HCT116 (cell line): Measurements from ENCODE around the gene SRP9. TPM values are rescaled to one million over a fixed set of nuclear protein-coding genes. Genes with fewer than 3 reads are reported as not detected.

Experiments used
- ATAC-seq: fragments of 200-7000 bp; cut with Tn5 transposase; 2 replicates; pipeline ENCODE4 v1.9.1; 2020; ENCODE audit warnings: mild to moderate bottlenecking, moderate library complexity
- BruUV-seq: library from RNA; stranded (reverse); fragments of 400-500 nt; replicated peaks from 2 replicates; lab custom pipeline; 2021; lab: Mats Ljungman, UMichigan
- CTCF ChIA-PET: fragments of 300-600 bp; sonication (Branson Sonifier 250); formaldehyde crosslinking; loops from one replicate; lab custom pipeline; 2021; ENCODE audit warnings: antibody characterized with exemption; lab: Charles Lee
- POLR2A ChIA-PET: fragments of 300-600, 350-600 bp; sonication (Branson Sonifier 250); formaldehyde crosslinking; loops from one replicate; lab custom pipeline; 2021; ENCODE audit warnings: antibody characterized with exemption; lab: Charles Lee
- RAD21 ChIA-PET, 2 experiments: fragments of 300-600 bp; sonication (Branson Sonifier 250); formaldehyde crosslinking; loops; one replicate each; lab custom pipeline; 2023; ENCODE audit warnings: low total read pairs in 2 of 2; ENCODE audit not compliant: uncharacterized antibody in 2 of 2, unreplicated experiment in 2 of 2, low non-redundant PET in 1 of 2; lab: Charles Lee
- DNase-seq: peaks from one replicate; pipeline ENCODE4 v3.0.0-alpha.2; 2010; ENCODE audit warnings: low read depth, low spot score
- H2AFZ ChIP-seq: fragments of 200-600 bp; shearing (Covaris generic), sonication (generic); 2 replicates; pipeline ENCODE4 v1.6.1; 2017; ENCODE audit warnings: low read depth, mixed run types, mixed read lengths, antibody characterized with exemption, low read length; ENCODE audit not compliant: poor library complexity, severe bottlenecking
- H3K27ac ChIP-seq: 2 replicates; pipeline ENCODE4 v1.5.1; 2012; ENCODE audit warnings: low read depth, low read length
- H3K27me3 ChIP-seq: fragments of 200-600 bp; sonication (generic); 2 replicates; pipeline ENCODE4 v1.6.1; 2016; ENCODE audit warnings: mixed run types, low read length, mixed read lengths; ENCODE audit not compliant: insufficient read depth
- H3K36me3 ChIP-seq, 2 experiments: fragments of 200-500 bp in 1 of 2; fragments of 200-600 bp in 1 of 2; sonication (Bioruptor generic) in 1 of 2; sonication (generic) in 1 of 2; 2 replicates each; pipeline versions ENCODE4 v1.5.1 to v1.6.1; 2014 to 2016; ENCODE audit warnings: low read length in 2 of 2, inconsistent platforms in 1 of 2, mixed read lengths in 1 of 2, mixed run types in 1 of 2; ENCODE audit not compliant: insufficient read depth in 2 of 2, control insufficient read depth in 1 of 2
- H3K4me1 ChIP-seq, 2 experiments: fragments of 200-600 bp in 1 of 2; sonication (generic) in 1 of 2; 2 replicates each; pipeline versions ENCODE4 v1.5.1 to v1.6.1; 2012 to 2017; ENCODE audit warnings: low read length in 2 of 2, inconsistent platforms in 1 of 2, mild to moderate bottlenecking in 1 of 2, mixed read lengths in 1 of 2, mixed run types in 1 of 2, moderate library complexity in 1 of 2; ENCODE audit not compliant: insufficient read depth in 2 of 2, control insufficient read depth in 1 of 2
- H3K4me2 ChIP-seq: fragments of 200-600 bp; sonication (generic); 2 replicates; pipeline ENCODE4 v1.6.1; 2017; ENCODE audit warnings: mixed run types, low read length, mixed read lengths
- H3K4me3 ChIP-seq, 2 experiments: fragments of 200-600 bp in 1 of 2; sonication (generic) in 1 of 2; replicated peaks in 1 of 2; 2 replicates each; pipeline ENCODE4 v1.5.1; 2011 to 2016; ENCODE audit warnings: low read length in 2 of 2, control low read depth in 1 of 2, low read depth in 1 of 2, mild to moderate bottlenecking in 1 of 2, mixed read lengths in 1 of 2, mixed run types in 1 of 2
- H3K79me2 ChIP-seq: fragments of 200-600 bp; sonication (generic); 2 replicates; pipeline ENCODE4 v1.6.1; 2017; ENCODE audit warnings: mild to moderate bottlenecking, mixed run types, low read length, moderate library complexity, mixed read lengths; ENCODE audit not compliant: insufficient read depth
- H3K9ac ChIP-seq: fragments of 200-600 bp; sonication (generic); 2 replicates; pipeline ENCODE4 v1.6.1; 2016; ENCODE audit warnings: low read length, mixed read lengths
- H3K9me2 ChIP-seq: fragments of 200-600 bp; sonication (generic), shearing (Covaris generic); 2 replicates; pipeline ENCODE4 v1.6.1; 2017; ENCODE audit warnings: mixed run types, mild to moderate bottlenecking, moderate library complexity; ENCODE audit not compliant: insufficient read depth
- H3K9me3 ChIP-seq, 2 experiments: fragments of 200-500 bp in 1 of 2; fragments of 200-600 bp in 1 of 2; sonication (Bioruptor generic) in 1 of 2; sonication (generic) in 1 of 2; 2 replicates each; pipeline ENCODE4 v1.6.1; 2014 to 2017; ENCODE audit warnings: low read length in 2 of 2, mixed read lengths in 2 of 2, inconsistent platforms in 1 of 2, low read depth in 1 of 2, mild to moderate bottlenecking in 1 of 2, mixed run types in 1 of 2, moderate library complexity in 1 of 2; ENCODE audit not compliant: control insufficient read depth in 1 of 2, insufficient read depth in 1 of 2
- H4K20me1 ChIP-seq: fragments of 200-600 bp; sonication (generic), shearing (Covaris generic); 2 replicates; pipeline ENCODE4 v1.6.1; 2017; ENCODE audit warnings: mixed run types, mild to moderate bottlenecking, moderate library complexity; ENCODE audit not compliant: insufficient read depth
- ATF3 ChIP-seq: IDR thresholded peaks from 2 replicates; pipeline ENCODE4 v1.6.1; 2012
- CBX3 ChIP-seq: IDR thresholded peaks from 2 replicates; pipeline ENCODE4 v1.6.1; 2012; ENCODE audit warnings: low read depth
- EGR1 ChIP-seq: IDR thresholded peaks from 2 replicates; pipeline ENCODE4 v1.6.1; 2012; ENCODE audit warnings: low read depth
- ELF1 ChIP-seq: IDR thresholded peaks from 2 replicates; pipeline ENCODE4 v1.6.1; 2012; ENCODE audit warnings: low read depth, borderline replicate concordance
- EZH2phosphoT487 ChIP-seq: fragments of 200-600 bp; IDR thresholded peaks from 2 replicates; pipeline ENCODE4 v1.6.1; 2018; ENCODE audit warnings: antibody characterized with exemption, borderline replicate concordance
- FOSL1 ChIP-seq: IDR thresholded peaks from 2 replicates; pipeline ENCODE4 v1.6.1; 2012; ENCODE audit warnings: low read depth
- POLR2A ChIP-seq: IDR thresholded peaks from 2 replicates; pipeline ENCODE4 v1.7.0; 2011; ENCODE audit warnings: borderline replicate concordance; ENCODE audit not compliant: insufficient read depth, insufficient read length; ENCODE audit errors: extremely low read depth
- POLR2AphosphoS5 ChIP-seq: IDR thresholded peaks from 2 replicates; pipeline ENCODE4 v1.6.1; 2011; ENCODE audit warnings: mild to moderate bottlenecking, low read depth, low read length, moderate library complexity
- RAD21 ChIP-seq: IDR thresholded peaks from 2 replicates; pipeline ENCODE4 v1.6.1; 2012; ENCODE audit warnings: low read depth, mild to moderate bottlenecking
- REST ChIP-seq: IDR thresholded peaks from 2 replicates; pipeline ENCODE4 v1.6.1; 2012; ENCODE audit warnings: low read depth
- SIN3A ChIP-seq: IDR thresholded peaks from 2 replicates; pipeline ENCODE4 v1.6.1; 2012; ENCODE audit warnings: low read depth
- SRF ChIP-seq: IDR thresholded peaks from 2 replicates; pipeline ENCODE4 v1.6.1; 2012; ENCODE audit warnings: low read depth
- TCF7L2 ChIP-seq: IDR thresholded peaks from 2 replicates; pipeline ENCODE4 v1.7.0; 2011; ENCODE audit warnings: borderline replicate concordance, inconsistent platforms; ENCODE audit not compliant: insufficient read depth, insufficient read length; ENCODE audit errors: extremely low read depth
- YY1 ChIP-seq: IDR thresholded peaks from 2 replicates; pipeline ENCODE4 v1.6.1; 2011; ENCODE audit warnings: low read length, low read depth, moderate library complexity, mild to moderate bottlenecking; ENCODE audit not compliant: insufficient replicate concordance; ENCODE audit errors: extremely low read depth
- ZFX ChIP-seq: fragments of 450-650 bp; IDR thresholded peaks from 2 replicates; pipeline ENCODE4 v1.6.1; 2017
- ZNF274 ChIP-seq: fragments of 200-500 bp; sonication (Bioruptor generic); IDR thresholded peaks from 2 replicates; pipeline ENCODE4 v1.6.1; 2014; ENCODE audit warnings: mild to moderate bottlenecking, low read depth, low read length, inconsistent platforms
- intact Hi-C: fragments of 100-400 bp; cut with micrococcal nuclease; formaldehyde crosslinking; loops from 2 replicates; pipeline ENCODE4 v1.10.0; 2022
- total RNA-seq: library from RNA; stranded (reverse); gene quantifications from one replicate; pipeline ENCODE4 v1.2.1, GENCODE V29; 2021; ENCODE audit not compliant: unreplicated experiment
- TF ChIP-seq, protein P1 (sequence below): IDR thresholded peaks from 2 replicates; pipeline ENCODE4 v1.6.1; 2011; ENCODE audit warnings: mild to moderate bottlenecking, low read length, moderate library complexity; ENCODE audit not compliant: insufficient replicate concordance; ENCODE audit errors: extremely low read depth
- TF ChIP-seq, protein P2 (sequence below), 3 experiments: fragments of 200-600 bp in 1 of 3; sonication (generic) in 1 of 3; IDR thresholded peaks in 2 of 3; conservative IDR thresholded peaks in 1 of 3; 2 replicates each; pipeline ENCODE4 v1.5.1; 2012 to 2017; ENCODE audit warnings: low read depth in 2 of 3, low read length in 2 of 3, antibody characterized with exemption in 1 of 3, borderline replicate concordance in 1 of 3, control low read depth in 1 of 3, mild to moderate bottlenecking in 1 of 3, mixed read lengths in 1 of 3, mixed run types in 1 of 3, moderate library complexity in 1 of 3; ENCODE audit not compliant: insufficient read depth in 1 of 3

The SRP9 gene
- total RNA-seq, 1 experiment from 2014 or later, result 220 TPM

GRCh38 chr1:225809842-225810578 lies 32.4 kb downstream of the SRP9 start, which contains the start of gene EPHX1:
TSS of gene EPHX1 (plus strand) at chr1:225810124. CDS start at chr1:225828730, 18,606 bp downstream.
- CTCF ChIA-PET, result interaction anchor here (0.6 to 1.0 kb wide), 4 partner anchors 25 to 336 kb away, joined by 3 to 4 read pairs (median 4); no protein-coding TSS in a partner anchor
- peak; percentile 98 for ATAC-seq
- TF ChIP-seq TCF7L2, result peak; percentile 15
- TF ChIP-seq, protein P1, sequence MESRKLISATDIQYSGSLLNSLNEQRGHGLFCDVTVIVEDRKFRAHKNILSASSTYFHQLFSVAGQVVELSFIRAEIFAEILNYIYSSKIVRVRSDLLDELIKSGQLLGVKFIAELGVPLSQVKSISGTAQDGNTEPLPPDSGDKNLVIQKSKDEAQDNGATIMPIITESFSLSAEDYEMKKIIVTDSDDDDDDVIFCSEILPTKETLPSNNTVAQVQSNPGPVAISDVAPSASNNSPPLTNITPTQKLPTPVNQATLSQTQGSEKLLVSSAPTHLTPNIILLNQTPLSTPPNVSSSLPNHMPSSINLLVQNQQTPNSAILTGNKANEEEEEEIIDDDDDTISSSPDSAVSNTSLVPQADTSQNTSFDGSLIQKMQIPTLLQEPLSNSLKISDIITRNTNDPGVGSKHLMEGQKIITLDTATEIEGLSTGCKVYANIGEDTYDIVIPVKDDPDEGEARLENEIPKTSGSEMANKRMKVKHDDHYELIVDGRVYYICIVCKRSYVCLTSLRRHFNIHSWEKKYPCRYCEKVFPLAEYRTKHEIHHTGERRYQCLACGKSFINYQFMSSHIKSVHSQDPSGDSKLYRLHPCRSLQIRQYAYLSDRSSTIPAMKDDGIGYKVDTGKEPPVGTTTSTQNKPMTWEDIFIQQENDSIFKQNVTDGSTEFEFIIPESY, result no peak
- no peak for TF ChIP-seq REST
- TF ChIP-seq ZFX, result peak; percentile 68
- 0 out of 2 replicates have a peak, but pooled peaks have one; percentile 35 for TF ChIP-seq SIN3A
- no peak for TF ChIP-seq ELF1
- no peak for TF ChIP-seq CBX3
- TF ChIP-seq POLR2A, result peak; percentile 94
- TF ChIP-seq EGR1, result no peak
- no peak for TF ChIP-seq ATF3
- TF ChIP-seq POLR2AphosphoS5, result peak; percentile 96
- peak; percentile 37 for TF ChIP-seq YY1
- TF ChIP-seq, protein P2, sequence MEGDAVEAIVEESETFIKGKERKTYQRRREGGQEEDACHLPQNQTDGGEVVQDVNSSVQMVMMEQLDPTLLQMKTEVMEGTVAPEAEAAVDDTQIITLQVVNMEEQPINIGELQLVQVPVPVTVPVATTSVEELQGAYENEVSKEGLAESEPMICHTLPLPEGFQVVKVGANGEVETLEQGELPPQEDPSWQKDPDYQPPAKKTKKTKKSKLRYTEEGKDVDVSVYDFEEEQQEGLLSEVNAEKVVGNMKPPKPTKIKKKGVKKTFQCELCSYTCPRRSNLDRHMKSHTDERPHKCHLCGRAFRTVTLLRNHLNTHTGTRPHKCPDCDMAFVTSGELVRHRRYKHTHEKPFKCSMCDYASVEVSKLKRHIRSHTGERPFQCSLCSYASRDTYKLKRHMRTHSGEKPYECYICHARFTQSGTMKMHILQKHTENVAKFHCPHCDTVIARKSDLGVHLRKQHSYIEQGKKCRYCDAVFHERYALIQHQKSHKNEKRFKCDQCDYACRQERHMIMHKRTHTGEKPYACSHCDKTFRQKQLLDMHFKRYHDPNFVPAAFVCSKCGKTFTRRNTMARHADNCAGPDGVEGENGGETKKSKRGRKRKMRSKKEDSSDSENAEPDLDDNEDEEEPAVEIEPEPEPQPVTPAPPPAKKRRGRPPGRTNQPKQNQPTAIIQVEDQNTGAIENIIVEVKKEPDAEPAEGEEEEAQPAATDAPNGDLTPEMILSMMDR (IDR thresholded peaks at IDR 0.05 in 2 of 3, conservative IDR thresholded peaks at IDR 0.05 in 1 of 3; ENCODE audit: borderline replicate concordance in 1 of 3, insufficient read depth in 1 of 3, low read depth in 2 of 3, low read length in 2 of 3), result peak in 1 of 3 experiments; percentile 32; a peak in 1 of 6 replicates
- TF ChIP-seq SRF, result no peak
- TF ChIP-seq FOSL1, result no peak
- TF ChIP-seq ZNF274, result no peak
- TF ChIP-seq RAD21, result peak; percentile 11; the same call in 1 of the 2 replicates
- TF ChIP-seq EZH2phosphoT487, result no peak

More at GRCh38 chr1:225809842-225810578, 32.4 kb downstream of the SRP9 start, which contains the start of gene EPHX1:
- peak within 1 kb of the TSS; percentile 66 to 67 for H3K4me3 ChIP-seq
- peak within 1 kb of the TSS; percentile 72 for H3K9ac ChIP-seq
- RAD21 ChIA-PET, result interaction anchor here in 1 of 2 experiments (0.5 kb wide), 1 partner anchor 140 kb away, joined by 9 read pairs; no protein-coding TSS in a partner anchor
- BruUV-seq, result no TSS peak
- intact Hi-C loops, result loop anchor here (1.0 to 5.0 kb wide), 2 partner anchors 72 to 166 kb away; partner anchors contain the start of gene TMEM63A
- peak within 1 kb of the TSS; percentile 69 for H3K27ac ChIP-seq
- no peaks in the 10 kb centered on the region for H3K27me3 ChIP-seq
- H4K20me1 ChIP-seq, result no peaks in the 10 kb centered on the region
- H3K9me2 ChIP-seq, result no peaks in the 10 kb centered on the region
- no peak within 1 kb of the TSS for H2AFZ ChIP-seq
- H3K36me3 ChIP-seq, result no peaks in the 10 kb centered on the region
- POLR2A ChIA-PET, result interaction anchor here (1.0 to 1.9 kb wide), 2 partner anchors 32 to 385 kb away, joined by 3 to 7 read pairs; partner anchors contain the start of gene SRP9
- no peaks in the 10 kb centered on the region for H3K9me3 ChIP-seq
- peak; percentile 71 for DNase-seq
- H3K4me1 ChIP-seq, result peaks cover 13 to 25% of the 10 kb centered on the region in 2 experiments
- H3K4me2 ChIP-seq, result peak within 1 kb of the TSS; percentile 85
- H3K79me2 ChIP-seq, result no peaks in the 10 kb centered on the region
